H1 (cell line): ENCODE data around the gene TOMM40L. TPM values are rescaled to one million over a fixed set of nuclear protein-coding genes. Genes with fewer than 3 reads are reported as not detected.

Experiments
- CTCF ChIA-PET: fragments of 300-600 bp; sonication (Branson Sonifier 250); formaldehyde crosslinking; loops from one replicate; lab custom pipeline; 2021; ENCODE audit not compliant: partially characterized antibody; lab: Charles Lee
- POLR2A ChIA-PET: fragments of 300-600 bp; sonication (Branson Sonifier 250); formaldehyde crosslinking; loops from one replicate; lab custom pipeline; 2021; ENCODE audit warnings: inconsistent platforms; ENCODE audit not compliant: partially characterized antibody; lab: Charles Lee
- DNase-seq, 2 experiments: peaks; one replicate each; pipeline versions ENCODE4 v3.0.0 to v3.0.0-alpha.2; 2010 to 2022; ENCODE audit warnings: low spot score in 2 of 2, low read depth in 1 of 2, mixed read lengths in 1 of 2
- FAIRE-seq: peaks from 2 replicates; lab custom pipeline; 2011; peaks lifted over from hg19 to GRCh38; lab: Jason Lieb, UNC
- H2AFZ ChIP-seq: 2 replicates; pipeline ENCODE4 v1.8.1; 2012; ENCODE audit warnings: low read length, inconsistent platforms
- H2AK5ac ChIP-seq: 2 replicates; pipeline ENCODE4 v1.6.1; 2013; ENCODE audit warnings: low read depth, low read length
- H2BK120ac ChIP-seq: replicated peaks from 2 replicates; pipeline ENCODE3; 2013; ENCODE audit warnings: low read depth, low read length, inconsistent platforms
- H2BK12ac ChIP-seq: 2 replicates; pipeline ENCODE4 v1.6.1; 2013; ENCODE audit warnings: low read depth, low read length
- H2BK15ac ChIP-seq: 2 replicates; pipeline ENCODE4 v1.6.1; 2013; ENCODE audit warnings: low read length
- H2BK20ac ChIP-seq: 2 replicates; pipeline ENCODE4 v1.6.1; 2013; ENCODE audit warnings: low read length
- H2BK5ac ChIP-seq: 2 replicates; pipeline ENCODE4 v1.6.1; 2013; ENCODE audit warnings: low read depth, low read length
- H3K14ac ChIP-seq: 2 replicates; pipeline ENCODE4 v1.6.1; 2013; ENCODE audit warnings: inconsistent platforms; ENCODE audit not compliant: insufficient read length
- H3K18ac ChIP-seq: 2 replicates; pipeline ENCODE4 v1.6.1; 2013; ENCODE audit warnings: low read length; ENCODE audit errors: extremely low read depth
- H3K23ac ChIP-seq: 2 replicates; pipeline ENCODE4 v1.6.1; 2013; ENCODE audit warnings: inconsistent platforms; ENCODE audit not compliant: insufficient read length
- H3K23me2 ChIP-seq: 2 replicates; pipeline ENCODE4 v1.6.1; 2013; ENCODE audit warnings: low read depth, low read length
- H3K27ac ChIP-seq: 2 replicates; pipeline ENCODE4 v1.6.1; 2011; ENCODE audit warnings: low read depth, low read length, inconsistent platforms
- H3K27me3 ChIP-seq, 4 experiments: replicated peaks in 1 of 4; 1 replicate in 1 of 4; 2 replicates in 3 of 4; pipeline versions ENCODE4 v1.6.1 to v1.8.1; 2011 to 2013; ENCODE audit warnings: low read length in 3 of 4, mild to moderate bottlenecking in 3 of 4, inconsistent platforms in 2 of 4, mixed read lengths in 2 of 4, moderate library complexity in 1 of 4; ENCODE audit not compliant: control insufficient read depth in 3 of 4, insufficient read depth in 3 of 4; ENCODE audit errors: extremely low read depth in 1 of 4
- H3K36me3 ChIP-seq, 4 experiments: 2 replicates each; pipeline versions ENCODE4 v1.6.1 to v1.8.1; 2011 to 2013; ENCODE audit warnings: mild to moderate bottlenecking in 4 of 4, low read length in 3 of 4, moderate library complexity in 2 of 4, control low read depth in 1 of 4, inconsistent platforms in 1 of 4; ENCODE audit not compliant: insufficient read depth in 4 of 4, control insufficient read depth in 2 of 4
- H3K4ac ChIP-seq: replicated peaks from 2 replicates; pipeline ENCODE3; 2013; ENCODE audit warnings: low read length, low read depth, mixed read lengths, inconsistent platforms; ENCODE audit not compliant: insufficient read length
- H3K4me1 ChIP-seq, 4 experiments: replicated peaks in 1 of 4; 1 replicate in 1 of 4; 2 replicates in 3 of 4; pipeline versions ENCODE4 v1.6.1 to v1.8.1; 2011 to 2013; ENCODE audit warnings: low read length in 3 of 4, inconsistent platforms in 2 of 4, mixed read lengths in 1 of 4; ENCODE audit not compliant: insufficient read depth in 4 of 4, control insufficient read depth in 3 of 4
- H3K4me2 ChIP-seq, 2 experiments: 2 replicates each; pipeline versions ENCODE4 v1.6.1 to v1.8.1; 2011 to 2013; ENCODE audit warnings: low read depth in 2 of 2, low read length in 2 of 2, control low read depth in 1 of 2, inconsistent platforms in 1 of 2, mild to moderate bottlenecking in 1 of 2; ENCODE audit not compliant: insufficient read depth in 1 of 2
- H3K4me3 ChIP-seq, 4 experiments: fragments of 200-600, 300-600 bp in 1 of 4; sonication (generic), shearing (Covaris generic), sonication (Bioruptor Twin) in 1 of 4; 2 replicates each; pipeline versions ENCODE4 v1.5.1 to v1.8.1; 2011 to 2016; ENCODE audit warnings: low read length in 4 of 4, low read depth in 3 of 4, control low read depth in 2 of 4, inconsistent platforms in 2 of 4, mild to moderate bottlenecking in 2 of 4, mixed read lengths in 1 of 4, moderate library complexity in 1 of 4; ENCODE audit not compliant: insufficient read depth in 2 of 4; ENCODE audit errors: extremely low read depth in 1 of 4
- H3K56ac ChIP-seq: replicated peaks from 2 replicates; pipeline ENCODE3; 2013; ENCODE audit warnings: low read depth, mild to moderate bottlenecking, mixed read lengths, low read length, inconsistent platforms; ENCODE audit not compliant: insufficient read length
- H3K79me1 ChIP-seq: 2 replicates; pipeline ENCODE4 v1.6.1; 2013; ENCODE audit warnings: low read depth, low read length, control low read depth
- H3K79me2 ChIP-seq, 2 experiments: 2 replicates each; pipeline versions ENCODE4 v1.6.1 to v1.8.1; 2012 to 2013; ENCODE audit warnings: low read length in 2 of 2, mild to moderate bottlenecking in 2 of 2, inconsistent platforms in 1 of 2; ENCODE audit not compliant: insufficient read depth in 2 of 2, control insufficient read depth in 1 of 2
- H3K9ac ChIP-seq, 4 experiments: replicated peaks in 1 of 4; 1 replicate in 1 of 4; 2 replicates in 3 of 4; pipeline versions ENCODE4 v1.6.1 to v1.8.1; 2011 to 2013; ENCODE audit warnings: low read depth in 3 of 4, low read length in 3 of 4, control low read depth in 2 of 4, mild to moderate bottlenecking in 2 of 4, moderate library complexity in 2 of 4, inconsistent platforms in 1 of 4; ENCODE audit errors: extremely low read depth in 1 of 4
- H3K9me3 ChIP-seq, 2 experiments: 2 replicates each; pipeline versions ENCODE4 v1.6.1 to v1.8.1; 2012 to 2013; ENCODE audit warnings: mild to moderate bottlenecking in 2 of 2, moderate library complexity in 2 of 2, control low read depth in 1 of 2, inconsistent platforms in 1 of 2, low read depth in 1 of 2, low read length in 1 of 2, mixed read lengths in 1 of 2; ENCODE audit not compliant: insufficient read depth in 2 of 2
- H4K20me1 ChIP-seq, 2 experiments: replicated peaks in 1 of 2; 2 replicates each; pipeline versions ENCODE3 to v1.8.1; 2011 to 2013; ENCODE audit warnings: inconsistent platforms in 2 of 2, low read length in 2 of 2, mild to moderate bottlenecking in 1 of 2; ENCODE audit not compliant: insufficient read depth in 2 of 2, control insufficient read depth in 1 of 2
- H4K5ac ChIP-seq: 2 replicates; pipeline ENCODE4 v1.6.1; 2013; ENCODE audit warnings: low read length, low read depth, mixed read lengths, inconsistent platforms; ENCODE audit not compliant: insufficient read length
- H4K8ac ChIP-seq: 2 replicates; pipeline ENCODE4 v1.8.0; 2013; ENCODE audit warnings: mild to moderate bottlenecking, moderate library complexity, low read length, inconsistent platforms; ENCODE audit not compliant: insufficient read depth; ENCODE audit errors: extremely low read depth
- H4K91ac ChIP-seq: replicated peaks from 2 replicates; pipeline ENCODE3; 2013; ENCODE audit warnings: low read length, mixed read lengths, inconsistent platforms; ENCODE audit not compliant: insufficient read length
- CEBPB ChIP-seq: IDR thresholded peaks from 2 replicates; pipeline ENCODE4 v1.6.1; 2012; ENCODE audit warnings: low read depth, low read length
- POLR2AphosphoS5 ChIP-seq: IDR thresholded peaks from 2 replicates; pipeline ENCODE4 v1.6.1; 2011; ENCODE audit warnings: low read depth, low read length
- RAD21 ChIP-seq, 2 experiments: IDR thresholded peaks in 1 of 2; conservative IDR thresholded peaks in 1 of 2; 2 replicates each; pipeline ENCODE4 v1.6.1; 2011; ENCODE audit warnings: low read depth in 2 of 2, low read length in 2 of 2, improper control_type of control experiment in 1 of 2, inconsistent platforms in 1 of 2, mild to moderate bottlenecking in 1 of 2, moderate library complexity in 1 of 2
- RBBP5 ChIP-seq: IDR thresholded peaks from 2 replicates; pipeline ENCODE4 v1.7.1; 2012; ENCODE audit warnings: low read depth, mild to moderate bottlenecking, inconsistent platforms, low read length, moderate library complexity, borderline replicate concordance
- SIN3A ChIP-seq, 2 experiments: IDR thresholded peaks in 1 of 2; conservative IDR thresholded peaks in 1 of 2; 2 replicates each; pipeline ENCODE4 v1.6.1; 2011 to 2012; ENCODE audit warnings: low read length in 2 of 2, improper control_type of control experiment in 1 of 2, low read depth in 1 of 2, mild to moderate bottlenecking in 1 of 2
- SIX5 ChIP-seq: IDR thresholded peaks from 2 replicates; pipeline ENCODE4 v1.6.1; 2011; ENCODE audit warnings: mild to moderate bottlenecking, low read depth, low read length
- TAF1 ChIP-seq: IDR thresholded peaks from 2 replicates; pipeline ENCODE4 v1.6.1; 2011; ENCODE audit warnings: mild to moderate bottlenecking, low read depth, low read length
- TBP ChIP-seq: IDR thresholded peaks from 2 replicates; pipeline ENCODE4 v1.6.1; 2011; ENCODE audit warnings: low read depth, low read length, improper control_type of control experiment
- WGBS, 2 experiments: shearing (Covaris generic) in 1 of 2; methylation state at CpG; one replicate each; pipeline versions ENCODE4 v1.1.6 to v1.1.7; 2013 to 2015; ENCODE audit warnings: low lambda C conversion rate in 2 of 2, mixed read lengths in 2 of 2, inconsistent platforms in 1 of 2, low coverage in 1 of 2, missing lambda C conversion rate in 1 of 2; ENCODE audit not compliant: insufficient replicate concordance in 2 of 2, insufficient coverage in 1 of 2, insufficient read length in 1 of 2; ENCODE audit errors: extremely low coverage in 1 of 2, missing lambda C conversion rate in 1 of 2; 5-methylcytosine and 5-hydroxymethylcytosine counted together
- polyA plus RNA-seq, 7 experiments: library from polyadenylated mRNA; depleted of rRNA in 3 of 7; stranded (reverse) in 5 of 7; unstranded in 2 of 7; fragments of >200 nt in 5 of 7; fragments of 200-250 nt in 2 of 7; gene quantifications; 1 replicate in 5 of 7; 2 replicates in 1 of 7; 4 replicates in 1 of 7; pipeline versions ENCODE4 v1.2.1 to v1.2.3, GENCODE V29; 2011 to 2013; ENCODE audit warnings: missing spikeins in 2 of 7, mixed read lengths in 2 of 7
- total RNA-seq: library from RNA; stranded (reverse); fragmentation: NEBNext Ultra II Directional; extraction: Animal tissue kit (Norgen Biotek cat#: 25700); gene quantifications from 2 replicates; pipeline ENCODE4 v1.2.1, GENCODE V29; 2021

TOMM40L gene
- total and polyA plus RNA-seq, 2 of the 8 experiments (the other 6 are each of a cell fraction or from before 2014, with no cell fraction given) = 11.4 to 15.0 TPM

- no peak overlapping the region for H2BK120ac ChIP-seq
- no peak overlapping the region for H3K23ac ChIP-seq
- H3K4ac ChIP-seq = peak overlapping the region; percentile 38
- ChIA-PET CTCF (interaction anchor here (0.7 to 17.6 kb wide), 16 partner anchors 9 to 184 kb away, joined by 3 to 427 read pairs (median 4); partner anchors contain the start of genes APOA2, B4GALT3, FCER1G and PCP4L1), POLR2A (interaction anchor here (0.6 to 3.0 kb wide), 16 partner anchors 8 to 211 kb away, joined by 3 to 13 read pairs (median 4); partner anchors contain the start of genes APOA2, B4GALT3, DEDD and PPOX)
- peak overlapping the region; percentile 9; the same call in 1 of the 2 replicates for H3K27ac ChIP-seq
- H4K5ac ChIP-seq = peak overlapping the region; percentile 49
- H4K20me1 ChIP-seq = no peaks in the 10 kb centered on the region
- peak overlapping the region in 2 of 4 experiments; percentile 31 to 47; a peak in 4 of 7 replicates for H3K9ac ChIP-seq
- 20% methylated on average over 20 of the region's 20 CpGs; no CpG with 5 or more reads in 1 of the 2 experiments for WGBS, 2 experiments
- no peaks in the 10 kb centered on the region for H3K27me3 ChIP-seq
- H3K36me3 ChIP-seq = peaks cover 0 to 3% (median 3%) of the 10 kb centered on the region in 4 experiments; a peak in 4 of 8 replicates
- H3K9me3 ChIP-seq = no peaks in the 10 kb centered on the region
- H3K4me2 ChIP-seq = peak overlapping the region; percentile 67 to 80
- H3K79me2 ChIP-seq = peaks cover 0 to 12% of the 10 kb centered on the region in 2 experiments; a peak in 2 of 4 replicates
- H4K91ac ChIP-seq = peak overlapping the region; percentile 84
- peak in 1 of 2 experiments; percentile 78 for DNase-seq
- FAIRE-seq = no peak
- H2BK15ac ChIP-seq = peak overlapping the region; percentile 97; the same call in 1 of the 2 replicates
- H2BK12ac ChIP-seq = peak overlapping the region; percentile 86; the same call in 1 of the 2 replicates
- peaks cover 13% of the 10 kb centered on the region for H3K23me2 ChIP-seq
- peaks cover 23 to 54% (median 48%) of the 10 kb centered on the region in 4 experiments for H3K4me1 ChIP-seq
- peak overlapping the region; percentile 89 for H2AK5ac ChIP-seq
- H3K56ac ChIP-seq = peak overlapping the region; percentile 43
- peak overlapping the region; percentile 90 for H3K18ac ChIP-seq
- H2BK5ac ChIP-seq = peak overlapping the region; percentile 75; the same call in 1 of the 2 replicates
- H2AFZ ChIP-seq = no peak overlapping the region
- H2BK20ac ChIP-seq = peak overlapping the region; percentile 6; the same call in 1 of the 2 replicates
- H3K4me3 ChIP-seq = peak overlapping the region; percentile 13 to 51 (median 44); a peak in 7 of 8 replicates
- H4K8ac ChIP-seq = peak overlapping the region; percentile 22; the same call in 1 of the 2 replicates
- no peak overlapping the region for H3K14ac ChIP-seq
- peaks cover 7% of the 10 kb centered on the region; the same call in 1 of the 2 replicates for H3K79me1 ChIP-seq
- TF ChIP-seq POLR2AphosphoS5 (peak; percentile 34), CEBPB (no peak), TBP (peak; percentile 36; the same call in 1 of the 2 replicates), SIN3A (conservative IDR thresholded peaks at IDR 0.05 in 1 of 2, IDR thresholded peaks at IDR 0.05 in 1 of 2; ENCODE audit: low read depth in 1 of 2, low read length in 2 of 2) (peak in 1 of 2 experiments; percentile 32; a peak in 1 of 4 replicates), TAF1 (peak; percentile 45), SIX5 (no peak), RBBP5 (0 out of 2 replicates have a peak, but pooled peaks have one; percentile 67), RAD21 (IDR thresholded peaks at IDR 0.05 in 1 of 2, conservative IDR thresholded peaks at IDR 0.05 in 1 of 2; ENCODE audit: low read depth in 2 of 2, low read length in 2 of 2) (peak; percentile 20 to 55; a peak in 3 of 4 replicates)
These were observed 27.5 kb upstream of the TOMM40L start for GRCh38 chr1:161198194-161198896.
